Measurements from ENCODE around the gene THBS2.

Gene THBS2

GRCh38 chr6:169176361-169176991, 77.2 kb downstream of the THBS2 start:
- Histone ChIP-seq H3K27ac (no peak overlapping the region), H3K4me3 (no peak overlapping the region)
- peak; percentile 62 for DNase-seq (ENCODE audit: low spot score)
- no peak for TF ChIP-seq CTCF (IDR thresholded peaks at IDR 0.05)

DNA sequence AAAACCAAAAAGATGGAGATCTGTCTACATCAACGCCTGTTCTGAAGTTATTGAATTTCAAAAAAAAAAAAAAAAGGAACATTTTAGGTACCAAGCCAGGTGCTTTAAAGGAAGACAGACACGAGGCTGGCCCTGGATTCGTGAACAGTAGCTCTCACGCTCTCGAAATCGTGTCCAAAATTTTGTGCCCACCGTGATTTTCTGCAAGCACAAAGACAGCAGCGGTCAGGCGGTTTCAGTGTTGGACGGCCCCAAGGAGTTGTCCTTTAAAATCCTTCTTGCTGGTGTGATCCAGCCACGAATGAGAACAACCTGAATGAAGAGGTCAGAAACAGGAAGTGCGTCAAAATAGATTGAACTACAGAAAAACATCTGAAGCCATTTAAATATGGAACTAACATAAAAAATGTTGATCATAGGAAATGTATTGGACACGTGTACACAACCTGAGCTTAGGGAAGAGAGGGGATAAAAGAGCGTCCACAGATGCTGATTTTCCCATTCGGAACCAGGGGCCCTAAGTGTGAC, 78.2 kb downstream of the THBS2 start:
- DNase-seq (ENCODE audit: low spot score): no peak
- Histone ChIP-seq H3K4me3 (no peak overlapping the region), H3K27ac (no peak overlapping the region)
- no peak for TF ChIP-seq CTCF (IDR thresholded peaks at IDR 0.05)

GRCh38 chr6:169174516-169175359, 78.9 kb downstream of the THBS2 start:
- peak; percentile 69 for DNase-seq (ENCODE audit: low spot score)
- Histone ChIP-seq H3K4me3 (no peak overlapping the region), H3K27ac (peak overlapping the region; percentile 35 to 94)
- TF ChIP-seq CTCF (IDR thresholded peaks at IDR 0.05): no peak

GRCh38 chr6:169173532-169174268, 79.9 kb downstream of the THBS2 start:
- DNase-seq (ENCODE audit: low spot score): peak; percentile 72
- Histone ChIP-seq H3K27ac (peak overlapping the region; percentile 94), H3K4me3 (no peak overlapping the region)
- TF ChIP-seq CTCF (IDR thresholded peaks at IDR 0.05): no peak

DNA sequence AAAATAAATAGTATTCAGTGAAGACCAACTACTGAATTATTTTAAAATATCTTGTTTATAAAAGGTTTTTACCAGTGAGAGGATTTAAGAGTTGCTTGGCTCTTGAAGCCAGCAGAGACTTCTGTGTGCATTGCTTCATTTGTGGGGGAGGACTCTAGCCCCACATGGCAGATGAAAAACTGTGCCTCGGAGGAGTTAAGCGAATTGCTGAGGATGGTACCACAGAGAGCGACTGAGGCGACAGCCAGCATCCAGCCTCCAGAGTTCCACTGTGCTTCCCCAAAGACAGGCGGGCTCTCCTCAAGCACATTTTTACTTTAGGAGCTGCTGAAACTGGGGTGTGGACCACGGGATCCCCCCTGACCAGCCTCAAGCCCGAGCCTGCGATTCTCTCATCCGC, 80.7 kb downstream of the THBS2 start:
- DNase-seq (ENCODE audit: low spot score): peak; percentile 74
- no peak for TF ChIP-seq CTCF (IDR thresholded peaks at IDR 0.05)
- Histone ChIP-seq H3K4me3 (no peak overlapping the region), H3K27ac (peak overlapping the region; percentile 94)

- peak; percentile 96 for DNase-seq (ENCODE audit: low spot score)
- H3K27ac ChIP-seq: peak overlapping the region; percentile 94
- H3K4me3 ChIP-seq: no peak overlapping the region
- no peak for TF ChIP-seq CTCF (IDR thresholded peaks at IDR 0.05)
Observed at GRCh38 chr6:169172456-169172855, 81.2 kb downstream of the THBS2 start.

Data from coronary artery (tissue), 2 donors.